Peyer's patch (tissue), 4 donors: ENCODE results near the gene TFEC. TPM values are rescaled to one million over a fixed set of nuclear protein-coding genes. Genes with fewer than 3 reads are reported as not detected.

Source experiments
- DNase-seq, 3 donors: peaks; one replicate each; pipeline ENCODE4 v3.0.0-alpha.2; 2017 to 2019
- H3K27ac ChIP-seq, 4 donors: fragments of 200-600 bp; sonication (generic); one replicate each; pipeline ENCODE4 v1.5.1; 2016 to 2019
- H3K27me3 ChIP-seq, 2 donors: fragments of 200-600 bp; sonication (generic); one replicate each; pipeline ENCODE4 v1.5.1; 2019
- H3K36me3 ChIP-seq, 3 donors: fragments of 200-600 bp; sonication (generic); one replicate each; pipeline ENCODE4 v1.5.1; 2016 to 2019
- H3K4me1 ChIP-seq, 4 donors: fragments of 200-600 bp; sonication (generic); one replicate each; pipeline ENCODE4 v1.5.1; 2016 to 2019
- H3K4me3 ChIP-seq, 4 donors: fragments of 200-600 bp; sonication (generic); 1 replicate in 3 of 4; 2 replicates in 1 of 4; pipeline ENCODE4 v1.5.1; 2016 to 2019; ENCODE audit warnings: mild to moderate bottlenecking in 1 of 4
- H3K9me3 ChIP-seq, 4 donors: fragments of 200-600 bp; sonication (generic); one replicate each; pipeline ENCODE4 v1.5.1; 2016 to 2019; ENCODE audit warnings: mild to moderate bottlenecking in 1 of 4
- CTCF ChIP-seq, 6 experiments: fragments of 450-650 bp in 4 of 6; fragments of 200-600 bp in 2 of 6; sonication (generic) in 1 of 6; IDR thresholded peaks; one replicate each; pipeline ENCODE4 v1.5.1; 2017 to 2019; ENCODE audit warnings: antibody characterized with exemption in 6 of 6, mild to moderate bottlenecking in 3 of 6, moderate library complexity in 1 of 6
- POLR2A ChIP-seq, 2 donors: fragments of 450-650 bp; IDR thresholded peaks; one replicate each; pipeline ENCODE4 v1.5.1; 2017; ENCODE audit warnings: antibody characterized with exemption in 2 of 2, mild to moderate bottlenecking in 2 of 2, moderate library complexity in 2 of 2
- total RNA-seq, 4 donors: library from RNA; depleted of rRNA; stranded (reverse); fragments of >200 nt; gene quantifications; one replicate each; pipeline ENCODE4 v1.1.0, GENCODE V29; 2016

TFEC gene
- total RNA-seq, 4 donors from 2014 or later = 13.5 to 99.9 (median 20.1) TPM

- DNase-seq = no peak
- TF ChIP-seq CTCF (IDR thresholded peaks at IDR 0.05) (no peak), POLR2A (IDR thresholded peaks at IDR 0.05) (no peak)
- H3K4me1 ChIP-seq = no peaks in the 10 kb centered on the region
- no peak overlapping the region for H3K4me3 ChIP-seq
- no peaks in the 10 kb centered on the region for H3K9me3 ChIP-seq
- no peaks in the 10 kb centered on the region for H3K36me3 ChIP-seq
- no peaks in the 10 kb centered on the region for H3K27me3 ChIP-seq
- H3K27ac ChIP-seq = no peak overlapping the region
These were observed 140.9 kb downstream of the TFEC start for GRCh38 chr7:115889669-115889984.

- Histone ChIP-seq H3K36me3 (no peaks in the 10 kb centered on the region), H3K4me3 (no peak overlapping the region), H3K4me1 (no peaks in the 10 kb centered on the region), H3K9me3 (no peaks in the 10 kb centered on the region), H3K27ac (no peak overlapping the region), H3K27me3 (no peaks in the 10 kb centered on the region)
- TF ChIP-seq CTCF (IDR thresholded peaks at IDR 0.05) (no peak), POLR2A (IDR thresholded peaks at IDR 0.05) (no peak)
- DNase-seq = no peak
These were observed 141.4 kb downstream of the TFEC start for GRCh38 chr7:115888981-115889668.

GRCh38 chr7:115885550-115885949 lies 145.0 kb downstream of the TFEC start:
- TF ChIP-seq CTCF (IDR thresholded peaks at IDR 0.05) (no peak), POLR2A (IDR thresholded peaks at IDR 0.05) (no peak)
- DNase-seq = no peak

More at GRCh38 chr7:115885550-115885949, 145.0 kb downstream of the TFEC start:
- Histone ChIP-seq H3K36me3 (no peaks in the 10 kb centered on the region), H3K27ac (no peak overlapping the region), H3K9me3 (no peaks in the 10 kb centered on the region), H3K4me3 (no peak overlapping the region), H3K4me1 (no peaks in the 10 kb centered on the region), H3K27me3 (no peaks in the 10 kb centered on the region)

Other genes with a start within 250 kb of the TFEC start
- gene TES, start 179.8 kb upstream of the TFEC start, total RNA-seq = 10 to 100 TPM; 62.7 to 97.4 (median 69.6) TPM